ENCODE data around the gene XPO5. TPM values are rescaled to one million over a fixed set of nuclear protein-coding genes. Genes with fewer than 3 reads are reported as not detected.

XPO5 gene
- total RNA-seq, 1 donor = 66.2 TPM

- H2AFZ ChIP-seq (ENCODE audit: low read length) = no peak overlapping the region
- H3K4me3 ChIP-seq (ENCODE audit: insufficient read depth, low read length) = no peak overlapping the region
- H3K4me1 ChIP-seq (ENCODE audit: insufficient read depth, low read length) = no peaks in the 10 kb centered on the region
- H3K27ac ChIP-seq (ENCODE audit: low read depth, low read length) = no peak overlapping the region
- no peaks in the 10 kb centered on the region for H3K27me3 ChIP-seq (ENCODE audit: insufficient read depth, low read length)
- DNase-seq (ENCODE audit: insufficient read length, low spot score, missing footprints) = no peak
- no peaks in the 10 kb centered on the region for H4K20me1 ChIP-seq (ENCODE audit: insufficient read depth, low read length)
- H3K79me2 ChIP-seq (ENCODE audit: insufficient read depth, low read length) = peaks cover 2% of the 10 kb centered on the region
- H3K9me3 ChIP-seq (ENCODE audit: low read depth, low read length) = no peaks in the 10 kb centered on the region
- TF ChIP-seq, protein P1, sequence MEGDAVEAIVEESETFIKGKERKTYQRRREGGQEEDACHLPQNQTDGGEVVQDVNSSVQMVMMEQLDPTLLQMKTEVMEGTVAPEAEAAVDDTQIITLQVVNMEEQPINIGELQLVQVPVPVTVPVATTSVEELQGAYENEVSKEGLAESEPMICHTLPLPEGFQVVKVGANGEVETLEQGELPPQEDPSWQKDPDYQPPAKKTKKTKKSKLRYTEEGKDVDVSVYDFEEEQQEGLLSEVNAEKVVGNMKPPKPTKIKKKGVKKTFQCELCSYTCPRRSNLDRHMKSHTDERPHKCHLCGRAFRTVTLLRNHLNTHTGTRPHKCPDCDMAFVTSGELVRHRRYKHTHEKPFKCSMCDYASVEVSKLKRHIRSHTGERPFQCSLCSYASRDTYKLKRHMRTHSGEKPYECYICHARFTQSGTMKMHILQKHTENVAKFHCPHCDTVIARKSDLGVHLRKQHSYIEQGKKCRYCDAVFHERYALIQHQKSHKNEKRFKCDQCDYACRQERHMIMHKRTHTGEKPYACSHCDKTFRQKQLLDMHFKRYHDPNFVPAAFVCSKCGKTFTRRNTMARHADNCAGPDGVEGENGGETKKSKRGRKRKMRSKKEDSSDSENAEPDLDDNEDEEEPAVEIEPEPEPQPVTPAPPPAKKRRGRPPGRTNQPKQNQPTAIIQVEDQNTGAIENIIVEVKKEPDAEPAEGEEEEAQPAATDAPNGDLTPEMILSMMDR (IDR thresholded peaks at IDR 0.05; ENCODE audit: extremely low read depth, low read depth, low read length) = no peak
- H3K4me2 ChIP-seq (ENCODE audit: insufficient read depth, low read length) = no peak overlapping the region
- H3K36me3 ChIP-seq (ENCODE audit: insufficient read depth, low read length) = peaks cover 62% of the 10 kb centered on the region
Measured at GRCh38 chr6:43616725-43617472, 41.1 kb upstream of the XPO5 start.

DNA sequence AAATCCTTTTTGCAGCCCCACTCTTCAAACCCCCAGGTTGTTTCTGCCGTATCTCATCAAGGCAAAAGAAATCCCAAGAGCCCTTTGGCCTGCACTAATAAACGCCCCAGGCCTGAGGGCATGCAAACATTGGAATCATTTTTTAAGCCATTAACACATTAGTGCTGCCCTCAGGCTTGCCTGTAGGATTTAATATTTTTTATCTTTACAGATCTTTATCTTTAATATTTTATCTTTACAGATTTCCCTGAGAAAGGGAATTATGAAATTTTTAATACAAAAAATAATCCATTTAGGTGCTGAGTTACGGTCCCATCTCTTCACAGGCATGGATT, 38.5 kb upstream of the XPO5 start:
- TF ChIP-seq, protein P1 (IDR thresholded peaks at IDR 0.05; ENCODE audit: extremely low read depth, low read depth, low read length) = no peak
- H3K27ac ChIP-seq (ENCODE audit: low read depth, low read length) = no peak overlapping the region
- H3K9me3 ChIP-seq (ENCODE audit: low read depth, low read length) = no peaks in the 10 kb centered on the region
- no peak overlapping the region for H2AFZ ChIP-seq (ENCODE audit: low read length)
- H3K79me2 ChIP-seq (ENCODE audit: insufficient read depth, low read length) = no peaks in the 10 kb centered on the region
- no peaks in the 10 kb centered on the region for H3K27me3 ChIP-seq (ENCODE audit: insufficient read depth, low read length)
- peaks cover 56% of the 10 kb centered on the region for H3K36me3 ChIP-seq (ENCODE audit: insufficient read depth, low read length)
- peaks cover 2% of the 10 kb centered on the region for H4K20me1 ChIP-seq (ENCODE audit: insufficient read depth, low read length)
- DNase-seq (ENCODE audit: insufficient read length, low spot score, missing footprints) = no peak
- no peak overlapping the region for H3K4me3 ChIP-seq (ENCODE audit: insufficient read depth, low read length)
- peaks cover 2% of the 10 kb centered on the region for H3K4me1 ChIP-seq (ENCODE audit: insufficient read depth, low read length)
- no peak overlapping the region for H3K4me2 ChIP-seq (ENCODE audit: insufficient read depth, low read length)

GRCh38 chr6:43613721-43614395, 38.0 kb upstream of the XPO5 start:
- no peaks in the 10 kb centered on the region for H3K27me3 ChIP-seq (ENCODE audit: insufficient read depth, low read length)
- H4K20me1 ChIP-seq (ENCODE audit: insufficient read depth, low read length) = peaks cover 2% of the 10 kb centered on the region
- H3K79me2 ChIP-seq (ENCODE audit: insufficient read depth, low read length) = no peaks in the 10 kb centered on the region
- H2AFZ ChIP-seq (ENCODE audit: low read length) = no peak overlapping the region
- no peak for DNase-seq (ENCODE audit: insufficient read length, low spot score, missing footprints)
- no peak overlapping the region for H3K4me3 ChIP-seq (ENCODE audit: insufficient read depth, low read length)
- H3K4me2 ChIP-seq (ENCODE audit: insufficient read depth, low read length) = no peak overlapping the region
- TF ChIP-seq, protein P1 (IDR thresholded peaks at IDR 0.05; ENCODE audit: extremely low read depth, low read depth, low read length) = no peak
- H3K36me3 ChIP-seq (ENCODE audit: insufficient read depth, low read length) = peaks cover 52% of the 10 kb centered on the region
- H3K9me3 ChIP-seq (ENCODE audit: low read depth, low read length) = no peaks in the 10 kb centered on the region
- H3K4me1 ChIP-seq (ENCODE audit: insufficient read depth, low read length) = peaks cover 4% of the 10 kb centered on the region
- H3K27ac ChIP-seq (ENCODE audit: low read depth, low read length) = no peak overlapping the region

DNA sequence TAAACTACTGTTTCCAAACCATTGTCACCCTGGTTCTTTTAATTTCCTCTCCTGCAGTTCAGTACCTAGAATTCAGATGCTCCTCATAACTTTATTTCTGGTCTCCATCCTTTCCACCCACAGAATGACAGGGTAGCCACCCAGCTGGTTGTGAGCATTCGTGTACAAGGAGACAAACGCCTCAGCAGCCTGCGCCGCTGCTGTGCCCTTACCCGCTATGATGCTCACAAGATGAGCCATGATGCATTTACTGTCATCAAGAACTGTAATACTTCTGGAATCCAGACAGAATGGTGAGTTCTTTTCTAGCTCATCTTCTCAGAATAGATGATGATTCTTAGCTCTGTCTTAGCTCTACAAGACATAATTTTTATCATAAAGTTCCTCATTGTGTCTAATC, 34.6 kb upstream of the XPO5 start:
- Histone ChIP-seq H3K27ac (ENCODE audit: low read depth, low read length) (peak overlapping the region; percentile 39), H3K27me3 (ENCODE audit: insufficient read depth, low read length) (no peaks in the 10 kb centered on the region), H4K20me1 (ENCODE audit: insufficient read depth, low read length) (peaks cover 2% of the 10 kb centered on the region), H3K79me2 (ENCODE audit: insufficient read depth, low read length) (no peaks in the 10 kb centered on the region), H3K4me3 (ENCODE audit: insufficient read depth, low read length) (no peak overlapping the region), H2AFZ (ENCODE audit: low read length) (no peak overlapping the region), H3K36me3 (ENCODE audit: insufficient read depth, low read length) (peaks cover 67% of the 10 kb centered on the region), H3K9me3 (ENCODE audit: low read depth, low read length) (no peaks in the 10 kb centered on the region), H3K4me1 (ENCODE audit: insufficient read depth, low read length) (peaks cover 9% of the 10 kb centered on the region), H3K4me2 (ENCODE audit: insufficient read depth, low read length) (no peak overlapping the region)
- DNase-seq (ENCODE audit: insufficient read length, low spot score, missing footprints) = no peak
- TF ChIP-seq, protein P1 (IDR thresholded peaks at IDR 0.05; ENCODE audit: extremely low read depth, low read depth, low read length) = no peak

All from osteoblast (primary cell).